GDM1 (cell line): ENCODE measurements around the gene PLIN1.

Experiments used
- DNase-seq: peaks from one replicate; lab custom pipeline; 2025; lab: John Stamatoyannopoulos, UW

PLIN1 gene

DNA sequence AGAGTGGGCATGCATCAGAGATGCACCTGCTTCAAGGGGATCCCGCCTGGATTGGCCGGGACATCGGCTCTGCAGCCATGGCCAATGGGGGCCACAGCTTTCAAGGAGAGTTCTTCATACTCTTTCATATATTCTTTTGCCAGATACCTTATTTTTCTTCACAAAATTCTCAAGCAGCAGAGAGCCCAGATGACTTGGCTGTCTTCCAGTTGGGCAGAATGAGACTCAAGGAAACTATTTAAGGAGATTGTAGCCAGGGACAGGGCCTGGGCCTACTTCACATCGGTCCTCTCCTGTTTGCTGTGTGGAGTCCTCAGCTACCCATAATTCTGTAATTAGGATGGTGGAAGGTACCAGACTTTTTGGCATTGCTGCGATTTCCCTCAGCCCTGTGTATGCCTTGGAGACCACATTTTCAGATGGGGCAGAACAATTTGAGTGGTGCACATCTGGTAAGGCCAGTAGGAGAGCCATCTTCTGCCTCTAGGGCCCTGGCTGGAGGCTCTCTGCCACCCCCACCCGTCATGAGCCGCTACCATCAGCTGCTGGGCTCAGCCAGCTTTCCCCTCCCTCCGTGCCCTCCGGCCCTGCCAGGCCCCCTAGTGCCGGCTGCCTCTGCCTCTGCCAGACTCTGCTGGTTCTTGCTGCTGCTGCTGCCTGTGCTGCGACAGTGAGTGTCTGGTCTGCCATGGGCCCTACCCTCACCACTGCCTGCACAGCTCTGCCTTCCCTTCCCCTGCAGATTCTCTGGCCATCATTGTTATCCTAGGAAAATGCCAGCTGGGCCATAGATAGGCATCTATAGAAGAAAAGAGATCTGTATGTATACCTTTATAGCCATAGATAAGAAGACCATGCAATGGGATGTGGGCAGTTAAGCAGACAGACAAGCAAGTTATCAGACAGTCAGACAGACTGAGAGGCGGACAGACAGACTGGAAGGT, 6.7 kb downstream of the PLIN1 start:
- no peak for DNase-seq

DNA sequence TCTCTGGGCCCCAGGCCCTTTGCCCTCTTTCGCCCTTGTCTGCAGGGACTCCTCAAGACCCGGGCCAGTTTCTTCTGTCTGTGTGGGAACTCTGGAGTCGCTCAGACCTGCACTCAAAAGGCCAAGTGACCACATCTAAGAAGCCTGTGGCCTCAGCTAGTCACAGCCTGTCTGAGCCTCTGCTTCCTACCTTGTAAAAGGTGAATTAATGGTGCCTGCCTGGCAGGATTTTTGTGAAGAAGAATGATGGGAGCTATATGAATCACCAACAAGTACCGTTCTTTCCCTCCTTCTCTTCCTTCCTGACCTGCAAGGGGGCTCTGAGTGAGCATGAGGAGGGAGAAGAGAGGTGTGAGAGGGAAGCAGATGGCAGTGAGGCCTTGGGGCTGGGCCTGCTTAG, 7.5 kb downstream of the PLIN1 start:
- DNase-seq: no peak

GRCh38 chr15:89670971-89671560, 8.1 kb downstream of the PLIN1 start:
- no peak for DNase-seq

- no peak for DNase-seq
Measured at GRCh38 chr15:89669941-89670340, 9.2 kb downstream of the PLIN1 start.

DNA sequence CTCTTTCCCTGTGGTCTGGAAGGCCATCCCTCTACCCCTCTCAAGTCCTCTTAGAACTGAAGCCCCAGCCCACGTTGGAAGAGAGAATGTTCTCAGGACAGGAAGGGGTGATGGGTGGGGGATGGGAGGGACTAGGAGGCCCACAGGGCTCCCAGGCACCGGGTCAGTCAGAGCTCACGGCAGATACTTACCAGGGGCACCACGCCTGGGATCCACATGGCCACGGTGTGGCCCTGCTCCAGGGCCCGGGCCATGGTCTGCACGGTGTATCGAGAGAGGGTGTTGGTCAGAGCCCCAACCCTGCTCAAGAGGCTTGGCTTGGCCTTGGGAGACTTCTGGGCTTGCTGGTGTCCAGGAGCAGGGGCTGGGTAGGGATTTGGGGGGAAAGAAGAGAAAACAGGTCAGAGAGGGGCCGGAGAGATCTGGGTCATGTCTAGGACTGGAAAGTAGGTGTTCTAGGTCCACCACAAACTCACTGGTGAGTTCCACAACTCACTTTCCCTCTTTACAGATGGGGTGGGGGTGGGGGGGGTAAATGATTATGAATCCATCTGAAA, 9.8 kb downstream of the PLIN1 start:
- DNase-seq: no peak

GRCh38 chr15:89668171-89668570, 11.0 kb downstream of the PLIN1 start:
- DNase-seq: no peak

GRCh38 chr15:89667706-89667960, 11.5 kb downstream of the PLIN1 start:
- DNase-seq: no peak

DNA sequence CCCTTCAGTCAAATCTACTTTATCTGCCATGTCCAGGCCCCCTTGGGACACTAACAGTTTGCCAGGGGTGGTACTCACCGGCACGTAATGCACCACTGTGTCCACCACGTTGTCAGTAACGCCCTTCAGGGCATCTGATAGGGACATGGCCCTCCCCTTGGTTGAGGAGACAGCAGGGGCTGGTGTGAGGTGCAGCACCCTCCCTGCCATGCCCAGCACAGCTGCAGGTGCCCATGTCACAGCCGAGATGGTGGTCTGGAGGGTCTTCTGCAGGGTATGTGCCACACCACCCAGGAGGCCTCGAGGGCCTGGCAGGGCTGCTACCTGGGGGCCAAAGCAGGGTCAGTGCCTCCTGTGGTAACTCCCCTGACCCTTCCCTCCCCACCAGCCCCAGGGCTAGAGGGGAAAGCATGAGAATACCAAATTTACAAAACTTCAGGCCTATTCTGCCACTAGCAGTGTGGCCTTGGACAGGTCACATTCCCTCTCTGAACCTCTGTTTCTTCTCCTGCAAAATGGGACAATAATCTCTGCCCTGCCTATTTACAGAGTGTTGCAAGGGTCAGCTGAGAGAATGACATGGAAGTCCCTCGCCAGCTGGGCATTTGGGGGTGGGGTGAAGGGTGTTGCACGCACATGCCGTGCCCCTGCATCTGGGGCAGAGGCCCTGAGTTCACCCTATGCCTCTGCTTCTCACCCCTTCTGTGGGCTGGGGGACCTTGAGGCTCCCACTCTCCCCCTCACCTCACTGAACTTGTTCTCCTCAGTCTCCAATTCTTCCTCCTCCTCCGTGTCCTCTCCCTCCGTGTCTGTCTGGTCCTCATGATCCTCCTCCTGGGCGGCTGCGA, 12.1 kb downstream of the PLIN1 start:
- DNase-seq: no peak

DNA sequence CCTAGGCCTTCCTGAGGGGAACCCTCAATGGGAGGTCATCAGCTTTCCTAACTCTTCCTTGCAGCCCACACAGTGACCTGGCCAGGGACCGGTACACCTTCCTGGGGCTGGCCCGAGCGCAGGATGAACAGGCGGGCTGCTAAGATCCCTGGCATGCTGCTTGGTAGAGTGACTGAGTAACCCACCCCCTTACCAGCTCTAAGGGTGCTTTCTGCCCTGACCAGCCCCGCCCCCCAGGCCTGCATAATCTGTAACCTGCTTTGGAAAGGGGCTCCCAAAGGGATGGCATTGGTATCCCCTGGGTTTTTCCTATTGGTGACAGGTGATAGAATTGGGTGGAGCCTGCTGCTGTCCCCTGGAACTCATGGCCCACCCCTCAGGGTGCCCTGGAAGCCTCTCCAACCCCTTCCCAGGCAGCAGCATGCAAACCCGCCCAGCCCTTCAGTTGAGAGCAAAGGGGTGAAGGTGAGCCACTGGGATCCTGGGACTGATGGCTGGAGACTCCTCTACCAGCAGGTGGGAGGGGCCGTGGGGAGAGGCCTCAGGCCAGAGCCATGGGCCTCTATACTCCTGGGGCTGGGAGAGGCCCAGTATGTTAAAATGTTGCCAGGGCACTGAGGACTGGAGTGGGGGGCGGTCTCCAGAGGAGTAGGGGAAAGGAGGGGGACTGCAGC, 12.8 kb downstream of the PLIN1 start:
- no peak for DNase-seq

DNA sequence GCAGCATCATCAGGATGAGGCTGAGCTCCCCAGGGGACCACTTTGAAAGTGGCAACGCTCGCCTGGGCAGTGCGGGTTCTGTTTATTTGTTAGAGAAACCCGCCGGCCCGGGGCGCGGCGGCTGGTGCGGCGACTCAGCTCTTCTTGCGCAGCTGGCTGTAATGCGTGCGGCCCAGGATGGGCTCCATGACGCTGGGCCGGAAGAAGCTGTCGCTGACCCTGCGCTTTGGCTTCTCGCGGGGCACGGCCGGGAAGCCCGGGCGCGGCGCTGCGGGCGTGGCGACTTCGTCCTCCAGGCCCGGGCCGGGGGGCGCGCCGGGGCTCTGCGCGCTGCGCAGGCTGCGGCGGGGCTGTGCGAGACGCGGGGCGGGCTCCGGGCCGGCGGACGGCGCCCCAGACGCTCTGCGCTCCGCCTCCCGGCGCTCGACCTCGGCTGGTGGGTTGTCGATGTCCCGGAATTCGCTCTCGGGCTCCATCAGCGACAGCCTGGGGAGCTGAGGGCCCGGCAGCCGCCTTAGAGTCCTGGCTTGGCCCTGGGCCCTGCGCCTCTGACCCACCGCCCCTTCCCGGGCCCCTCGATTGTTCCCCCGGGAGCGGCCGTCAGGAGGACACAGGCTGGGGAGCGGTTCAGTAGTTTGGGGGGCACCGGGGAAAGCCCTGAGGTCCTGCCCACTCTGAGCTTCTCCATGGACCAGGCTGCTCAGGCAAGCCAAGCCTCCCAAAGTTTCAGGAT, 13.6 kb downstream of the PLIN1 start:
- no peak for DNase-seq

GRCh38 chr15:89664441-89665350, 14.5 kb downstream of the PLIN1 start:
- DNase-seq: no peak

DNA sequence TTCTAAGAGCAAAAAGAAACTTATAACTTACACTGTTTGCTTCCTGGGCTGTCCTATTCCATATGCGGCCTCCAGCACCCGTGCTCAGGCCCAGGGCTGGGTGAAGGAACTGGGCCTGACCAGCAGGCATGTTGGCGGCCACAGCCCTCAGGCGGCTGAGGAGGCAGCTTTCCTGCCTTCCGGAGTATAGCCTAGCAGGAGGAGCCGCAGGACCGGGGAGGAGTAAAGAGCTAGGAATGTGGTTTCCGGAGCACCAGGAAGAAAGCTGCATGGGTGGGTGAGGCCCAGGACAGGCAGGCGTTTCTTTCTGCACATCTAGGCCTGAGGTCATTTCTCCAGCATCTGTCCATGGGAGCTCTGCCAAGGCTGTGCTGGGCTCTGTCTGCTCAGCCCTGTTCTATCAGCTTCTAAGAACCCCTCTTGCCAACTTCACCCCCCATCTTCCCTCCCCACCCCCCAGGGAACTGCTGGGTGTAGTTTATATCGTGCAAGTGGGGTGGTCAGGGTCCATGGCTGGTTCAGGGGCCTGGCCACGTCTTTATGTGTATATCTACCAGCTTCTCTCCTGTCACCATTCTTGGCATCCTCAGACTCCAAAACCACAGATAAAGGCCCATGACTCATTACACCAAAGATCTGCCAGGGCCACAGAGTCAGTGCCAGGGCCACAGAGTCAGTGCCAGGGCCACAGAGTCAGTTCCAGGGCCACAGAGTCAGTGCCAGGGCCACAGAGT, 16.1 kb downstream of the PLIN1 start:
- DNase-seq: no peak

DNA sequence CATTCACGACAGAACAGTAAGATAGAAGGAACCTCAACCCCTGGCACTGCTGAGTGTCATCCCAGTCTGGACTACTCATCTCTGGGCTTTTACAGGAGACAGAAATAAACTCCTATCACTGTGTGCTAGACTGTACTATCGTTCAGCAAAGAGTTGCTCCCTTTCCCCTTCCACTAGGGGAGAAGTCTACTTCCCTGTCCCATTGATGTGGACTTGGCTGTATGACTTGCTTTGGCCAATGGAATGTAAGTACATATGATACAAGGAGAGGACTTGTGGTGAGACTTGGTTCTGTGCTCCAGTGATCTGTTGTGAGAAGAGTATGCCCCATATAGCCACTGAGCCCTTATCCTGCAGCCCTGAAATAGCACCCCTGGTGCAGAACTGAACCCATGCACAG, 18.6 kb downstream of the PLIN1 start:
- DNase-seq: no peak

- DNase-seq: no peak
Measured at GRCh38 chr15:89659295-89659694, 19.9 kb downstream of the PLIN1 start.

- DNase-seq: no peak
Measured at GRCh38 chr15:89657686-89658200, 21.4 kb downstream of the PLIN1 start.

GRCh38 chr15:89656116-89656815, 22.9 kb downstream of the PLIN1 start:
- DNase-seq: no peak

DNA sequence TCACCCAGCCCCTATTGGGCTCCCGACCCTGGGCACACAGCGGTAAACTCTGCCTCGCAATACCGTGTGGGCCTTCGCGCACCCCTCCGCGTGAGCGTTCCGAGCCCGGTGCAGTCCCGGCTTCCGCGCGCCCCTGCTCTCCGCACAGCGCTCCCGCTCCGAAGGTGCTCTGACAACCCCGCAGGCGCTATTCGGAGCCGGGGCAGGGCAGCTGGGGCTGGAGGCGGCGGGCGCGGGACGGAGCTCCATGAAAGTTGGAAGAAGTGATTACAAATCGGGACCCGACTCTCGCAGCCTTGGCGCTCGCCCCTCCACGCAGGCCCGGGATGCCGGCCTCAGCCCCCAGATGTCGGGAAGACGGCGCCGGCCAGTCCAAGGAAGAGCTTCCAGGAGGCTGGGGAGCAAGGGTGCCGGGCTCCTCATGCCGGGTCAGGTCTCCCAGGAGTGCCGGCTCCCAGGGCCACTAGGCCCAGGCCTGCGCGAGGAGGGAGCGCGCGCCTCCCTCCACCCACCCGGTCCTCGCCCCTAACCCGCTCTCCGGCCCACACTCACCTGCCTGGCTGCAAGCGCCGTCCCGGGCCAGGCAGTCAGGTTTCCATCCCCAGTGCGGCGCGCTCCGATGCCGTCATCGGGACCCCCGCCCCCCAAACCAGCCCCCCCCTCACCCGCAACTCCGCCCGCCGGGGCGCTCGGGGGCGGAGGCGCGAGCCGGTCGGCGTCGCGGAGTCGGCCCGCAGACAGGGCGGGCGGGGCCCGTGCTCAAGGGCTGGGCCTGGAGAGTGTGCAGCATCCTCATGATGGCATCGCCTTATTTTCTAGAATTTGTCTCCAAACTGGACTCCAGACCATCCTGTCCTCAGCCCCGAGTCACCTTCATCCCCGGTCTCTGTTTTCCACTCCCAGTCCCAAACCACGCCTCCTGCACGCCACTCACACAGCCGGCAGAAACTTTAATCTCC, 24.0 kb downstream of the PLIN1 start, which contains the start of gene KIF7:
Gene KIF7, minus strand, starts transcription at position 621 of the 959 bp plus-strand sequence. CDS start 2,537 bp downstream, outside the sequence.
- DNase-seq: no peak
